NCI-H128 (cell line): ENCODE results near the gene PHYHIPL.
"Not testable (repeated sequence)": the region's sequence is repeated elsewhere in the genome, so short reads cannot be mapped to it uniquely, and the experiment has no call there.

ENCODE experiments used
- DNase-seq: peaks from one replicate; lab custom pipeline; 2025; ENCODE audit not compliant: unreplicated experiment; lab: John Stamatoyannopoulos, UW

Gene PHYHIPL

GRCh38 chr10:59190332-59190731, 13.9 kb downstream of the PHYHIPL start:
- no peak for DNase-seq

- DNase-seq, result no peak
Observed at GRCh38 chr10:59206204-59206720, 29.8 kb downstream of the PHYHIPL start.

GRCh38 chr10:59212301-59212798, 35.9 kb downstream of the PHYHIPL start:
- no peak for DNase-seq

- no peak for DNase-seq
Observed at GRCh38 chr10:59214160-59214559, 37.7 kb downstream of the PHYHIPL start.

- no peak for DNase-seq
Observed at GRCh38 chr10:59216178-59216869, 39.9 kb downstream of the PHYHIPL start.

GRCh38 chr10:59222788-59223187, 46.3 kb downstream of the PHYHIPL start:
- no peak for DNase-seq

GRCh38 chr10:59223597-59223996, 47.2 kb downstream of the PHYHIPL start:
- DNase-seq, result not testable (repeated sequence)

GRCh38 chr10:59225211-59225610, 48.8 kb downstream of the PHYHIPL start:
- DNase-seq, result no peak

GRCh38 chr10:59227136-59227673, 50.8 kb downstream of the PHYHIPL start:
- DNase-seq, result no peak

GRCh38 chr10:59229441-59229840, 53.0 kb downstream of the PHYHIPL start:
- no peak for DNase-seq

- DNase-seq, result no peak
Observed at GRCh38 chr10:59234194-59234593, 57.8 kb downstream of the PHYHIPL start.

GRCh38 chr10:59234816-59235429, 58.5 kb downstream of the PHYHIPL start:
- no peak for DNase-seq

GRCh38 chr10:59236064-59236697, 59.7 kb downstream of the PHYHIPL start:
- DNase-seq, result no peak

GRCh38 chr10:59237775-59238174, 61.3 kb downstream of the PHYHIPL start:
- no peak for DNase-seq

- DNase-seq, result not testable (repeated sequence)
Observed at GRCh38 chr10:59239108-59239507, 62.7 kb downstream of the PHYHIPL start.

GRCh38 chr10:59240582-59241183, 64.2 kb downstream of the PHYHIPL start:
- DNase-seq, result no peak

GRCh38 chr10:59242057-59242456, 65.6 kb downstream of the PHYHIPL start:
- no peak for DNase-seq

- no peak for DNase-seq
Observed at GRCh38 chr10:59242991-59243390, 66.5 kb downstream of the PHYHIPL start.

GRCh38 chr10:59243611-59244195, 67.3 kb downstream of the PHYHIPL start:
- DNase-seq, result no peak

- no peak for DNase-seq
Observed at GRCh38 chr10:59244871-59245270, 68.4 kb downstream of the PHYHIPL start.

GRCh38 chr10:59245686-59246085, 69.2 kb downstream of the PHYHIPL start:
- DNase-seq, result no peak
